HG03135 (cell line): ENCODE measurements around the gene APBA2.

Experiments
- ATAC-seq: cut with Tn5 transposase; IDR thresholded peaks from one replicate; pipeline ENCODE4 v1.9.1; 2021; ENCODE audit warnings: mild to moderate bottlenecking, moderate library complexity; ENCODE audit not compliant: unreplicated experiment

APBA2 gene

DNA sequence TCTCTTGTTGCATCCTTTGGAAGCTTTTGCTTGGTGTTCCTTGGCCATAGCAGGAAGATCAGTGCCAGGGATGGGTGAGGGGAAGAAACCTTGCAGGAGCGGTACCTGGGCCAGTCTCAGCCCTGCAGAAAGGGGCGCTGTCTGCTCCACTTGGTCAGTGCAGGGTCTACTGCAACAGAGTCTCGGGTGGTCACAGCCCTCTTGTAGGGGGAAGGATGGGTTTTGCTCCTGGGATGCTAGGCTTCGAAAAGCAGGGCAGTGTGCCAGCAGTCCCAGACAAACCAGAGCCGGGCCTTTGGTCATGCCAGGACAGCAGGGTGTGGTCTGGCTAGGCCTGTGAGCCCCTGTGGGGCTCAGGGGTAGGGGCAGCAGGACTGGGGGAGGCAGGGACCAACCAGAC lies 186.7 kb downstream of the APBA2 start:
- no peak for ATAC-seq

DNA sequence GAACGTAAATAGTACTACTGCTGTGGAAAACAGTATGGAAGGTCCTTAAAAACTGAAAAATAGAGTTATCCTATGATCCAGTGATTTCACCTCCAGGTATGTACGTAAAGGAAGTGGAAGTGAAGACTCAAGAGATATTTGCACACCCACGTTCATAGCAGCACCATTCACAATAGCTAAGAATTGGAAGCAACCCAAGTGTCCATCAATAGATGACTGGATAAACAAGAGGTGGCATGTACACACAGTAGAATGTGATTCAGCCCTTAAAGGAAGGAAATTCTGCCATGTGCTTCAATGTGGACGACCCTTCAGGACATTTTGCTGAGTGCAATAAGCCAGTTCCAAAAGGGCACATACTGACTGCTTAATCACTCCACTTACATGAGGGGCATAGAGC lies 188.3 kb downstream of the APBA2 start:
- ATAC-seq, result no peak

DNA sequence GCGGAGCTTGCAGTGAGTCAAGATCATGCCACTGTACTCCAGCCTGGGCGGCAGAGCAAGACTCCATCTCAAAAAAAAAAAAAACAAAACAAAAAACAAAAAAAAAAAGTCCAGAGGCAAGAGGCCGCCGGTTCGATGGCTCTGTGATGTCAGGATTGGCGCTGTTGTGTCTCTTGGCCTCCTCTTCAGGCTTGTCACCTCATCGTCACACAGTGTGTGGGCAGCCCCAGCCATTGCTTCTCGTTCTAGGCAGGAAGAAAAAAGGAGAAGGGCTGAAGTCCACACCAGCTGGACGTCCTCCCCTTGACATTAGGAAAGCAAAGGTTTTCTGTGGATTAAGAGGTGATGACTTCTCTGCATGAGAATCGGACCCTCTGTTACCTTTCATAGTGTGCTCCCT lies 192.8 kb downstream of the APBA2 start:
- ATAC-seq, result no peak

DNA sequence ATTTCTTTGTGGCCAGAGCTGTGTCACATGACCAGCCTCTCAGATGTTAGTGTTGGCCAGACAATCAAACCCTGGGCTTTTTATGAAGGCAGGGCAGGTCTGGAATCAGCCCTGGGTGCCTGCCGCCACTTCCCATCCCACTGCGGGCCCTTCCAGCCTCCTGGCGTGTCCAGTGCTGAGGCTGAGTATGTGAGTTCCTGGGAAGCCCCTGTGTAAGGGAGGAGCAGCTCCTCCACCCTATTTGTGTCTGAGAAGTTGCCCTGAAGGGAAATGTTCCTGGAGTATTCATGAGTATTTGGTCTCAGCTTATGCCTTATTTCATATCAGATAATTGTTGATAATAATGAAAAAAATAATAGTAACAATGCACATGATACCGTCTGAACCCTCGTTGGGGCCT lies 193.7 kb downstream of the APBA2 start:
- no peak for ATAC-seq

DNA sequence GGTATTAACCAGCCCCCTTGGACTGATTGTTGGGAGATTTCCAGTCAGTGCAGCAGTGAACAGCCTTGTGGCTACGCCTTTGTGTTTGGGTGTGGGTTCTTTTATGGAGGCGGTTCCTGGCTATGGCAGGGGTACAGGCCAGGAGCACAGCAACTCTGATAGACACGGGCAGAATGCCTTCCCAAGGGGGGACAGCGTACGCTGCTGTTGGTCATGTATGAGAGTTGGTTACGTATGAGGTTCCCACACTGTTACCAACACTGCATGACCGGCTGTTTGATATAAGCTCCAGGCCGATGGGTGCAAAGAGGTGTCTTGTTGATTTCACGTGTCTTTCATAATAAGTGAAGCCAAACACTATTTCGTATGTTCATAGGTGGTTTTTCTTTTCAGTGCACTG lies 196.0 kb downstream of the APBA2 start:
- no peak for ATAC-seq

DNA sequence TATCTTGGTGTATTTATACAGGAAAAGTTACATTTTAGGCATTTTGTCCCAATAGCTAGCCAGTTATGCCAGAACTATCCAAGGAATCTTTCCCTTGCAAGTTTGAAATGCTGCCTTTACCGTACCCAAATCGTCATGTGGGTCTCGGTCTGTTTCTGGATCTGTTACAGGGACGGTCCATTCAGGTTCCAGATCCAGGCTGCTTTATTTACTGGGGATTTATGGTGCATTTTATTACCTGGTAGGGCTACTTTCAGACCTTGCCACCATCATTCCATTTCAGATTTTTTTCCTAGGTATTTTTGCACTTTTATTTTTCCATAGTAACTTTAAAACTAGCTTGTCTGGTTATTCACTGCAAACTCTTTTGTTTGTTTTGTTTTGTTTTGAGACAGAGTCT lies 197.4 kb downstream of the APBA2 start:
- no peak for ATAC-seq

DNA sequence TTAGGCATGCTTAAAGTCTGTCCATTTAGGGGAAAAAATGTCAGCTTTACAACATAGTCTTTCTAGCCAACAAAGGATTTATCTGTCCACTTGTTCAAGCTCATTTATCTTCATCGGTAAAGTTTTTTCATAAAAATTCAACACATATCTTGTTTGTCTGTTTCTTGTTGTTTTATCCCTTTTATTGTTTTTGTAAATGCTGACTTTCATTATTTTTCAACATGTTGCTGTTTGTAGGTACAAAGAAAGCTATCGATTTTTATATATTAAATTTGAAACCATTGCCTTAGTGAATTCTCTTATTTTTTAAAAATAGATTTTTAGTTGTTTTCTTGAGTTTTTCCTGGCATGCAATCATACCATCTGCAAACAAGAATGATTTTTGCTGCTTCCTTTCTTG lies 198.1 kb downstream of the APBA2 start:
- no peak for ATAC-seq

DNA sequence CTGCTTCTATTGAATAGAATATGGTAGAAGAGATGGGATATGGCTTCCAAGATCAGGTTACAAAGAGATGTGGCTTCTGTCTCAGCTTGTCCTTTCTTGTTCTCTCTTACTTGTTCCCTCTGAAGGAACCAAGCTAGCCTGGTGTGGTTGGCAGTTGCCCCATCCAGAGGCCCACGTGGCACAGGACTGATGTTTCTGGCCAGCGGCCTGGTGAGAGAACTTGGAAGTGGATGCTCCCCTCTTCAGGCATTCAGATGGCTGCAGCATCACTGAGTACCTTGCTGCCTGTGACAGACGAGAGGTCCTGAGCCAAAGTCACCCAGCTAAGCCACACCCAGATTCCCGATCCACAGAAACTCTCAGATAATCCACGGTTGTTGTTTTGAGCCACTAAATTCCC lies 200.2 kb downstream of the APBA2 start:
- no peak for ATAC-seq

DNA sequence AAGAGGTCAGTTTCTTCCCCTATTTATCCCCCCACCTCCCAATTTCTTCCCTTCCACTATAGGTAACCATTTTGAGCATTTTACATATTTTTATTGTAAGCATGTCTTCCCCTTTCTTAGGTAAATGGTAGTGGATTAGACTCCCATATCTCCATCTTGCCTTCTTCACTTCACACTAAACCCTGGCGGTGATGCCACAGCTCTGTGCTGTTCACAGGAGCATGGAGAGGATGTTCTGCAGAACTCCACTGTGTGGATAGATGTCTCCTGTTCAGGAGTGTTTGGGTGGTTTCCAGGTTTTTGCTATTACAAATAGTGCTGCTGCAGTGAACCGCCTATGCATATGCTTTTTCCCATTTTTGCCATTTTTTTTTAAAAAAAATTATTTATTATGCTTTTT lies 201.1 kb downstream of the APBA2 start:
- ATAC-seq, result no peak

DNA sequence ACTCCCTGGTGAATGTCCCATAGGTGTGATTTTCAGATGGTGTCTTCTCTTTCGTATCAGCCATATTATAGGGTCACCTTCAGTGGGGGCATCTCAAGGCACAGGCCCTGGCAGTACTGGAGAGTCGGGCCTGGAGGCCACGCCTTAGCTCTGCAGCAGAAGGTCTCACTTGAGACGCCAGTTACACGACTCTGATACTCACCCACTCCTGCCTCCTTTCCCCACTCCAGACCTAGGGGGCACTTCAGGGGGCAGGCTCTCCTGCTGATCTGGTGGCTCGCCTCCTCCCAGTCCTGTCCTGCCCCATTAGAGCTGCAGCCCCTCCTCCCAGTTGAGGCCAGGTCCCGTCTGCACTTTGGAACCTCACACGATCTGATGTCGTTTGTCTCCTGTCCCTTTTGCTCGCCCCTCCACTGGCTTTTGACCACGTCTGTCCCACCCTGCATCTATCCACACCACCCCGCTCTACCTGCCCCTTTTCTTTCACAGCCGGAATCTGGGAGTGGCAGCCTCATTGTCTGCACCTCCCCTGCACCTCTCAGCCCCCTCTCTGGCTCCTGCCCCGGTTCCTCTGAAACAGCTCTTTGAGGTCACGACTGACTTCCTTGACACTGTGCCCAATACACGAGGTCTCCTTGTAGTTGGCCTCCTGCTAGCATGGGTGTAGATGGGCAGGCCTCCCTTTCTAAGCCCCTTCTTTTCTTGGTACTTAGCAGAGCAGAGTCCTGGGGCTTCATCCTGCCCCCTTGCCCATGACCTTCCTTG lies 201.9 kb downstream of the APBA2 start:
- ATAC-seq, result no peak

DNA sequence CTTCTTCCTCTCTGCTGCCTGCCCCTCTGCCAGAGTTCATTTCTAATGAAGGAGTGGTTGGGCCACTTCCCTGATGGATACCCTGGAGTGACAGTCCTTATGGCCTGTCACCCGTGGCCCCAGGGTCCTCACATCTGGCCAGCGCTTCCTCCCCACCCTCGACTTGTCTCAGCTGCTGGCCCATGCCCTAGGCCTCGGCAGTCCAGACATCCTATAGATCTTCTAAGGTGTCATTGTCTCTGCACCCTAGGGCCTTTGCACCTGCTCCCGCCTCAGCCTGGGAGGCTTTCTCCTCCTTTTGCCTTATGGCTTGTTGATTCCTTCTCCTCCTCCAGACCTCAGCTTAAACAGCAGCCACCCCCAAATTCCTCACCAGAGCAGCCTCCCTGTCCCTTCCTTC lies 202.9 kb downstream of the APBA2 start:
- ATAC-seq, result no peak

DNA sequence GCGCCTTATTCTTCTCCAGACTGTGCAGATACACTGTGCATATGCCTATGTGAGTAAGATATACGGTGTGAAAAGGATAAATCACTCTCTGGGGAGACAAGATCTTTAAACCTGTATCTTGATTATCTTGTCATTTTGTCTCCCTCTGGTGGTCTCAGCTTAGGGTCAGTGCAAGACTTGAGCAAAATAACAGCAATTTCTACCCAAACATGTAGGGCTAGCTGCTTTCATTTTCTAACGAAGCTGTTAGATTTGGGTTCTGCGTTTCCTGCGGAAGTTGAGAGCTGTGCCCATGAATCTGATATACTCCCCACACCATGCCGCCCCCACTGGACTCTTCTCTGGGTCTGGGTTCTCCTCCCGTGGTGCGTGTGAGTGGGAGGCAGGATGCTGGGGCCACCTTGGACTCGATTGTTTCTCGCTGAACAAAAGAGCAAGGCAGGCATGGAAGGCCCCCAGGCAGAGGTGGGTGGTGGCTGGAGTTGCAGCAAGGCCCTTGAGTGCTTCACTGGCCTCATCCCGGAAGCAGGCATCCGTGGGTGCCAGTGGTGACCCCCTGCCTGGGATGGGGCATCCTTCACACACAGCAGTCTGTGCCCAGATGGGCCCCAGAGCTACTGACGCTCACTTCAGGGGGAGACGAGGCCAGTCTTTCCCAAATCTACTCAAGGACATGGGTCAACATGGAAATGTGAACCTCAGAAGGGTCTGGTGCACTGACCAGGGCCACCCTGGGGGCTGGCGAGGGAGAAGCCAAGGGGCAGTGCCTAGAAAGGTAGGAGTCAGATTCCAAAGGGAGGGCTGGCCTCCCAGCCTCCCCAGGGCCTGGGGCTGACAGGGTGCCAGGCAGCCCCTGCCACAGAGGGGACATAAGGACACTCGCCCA lies 204.2 kb downstream of the APBA2 start:
- ATAC-seq, result no peak

DNA sequence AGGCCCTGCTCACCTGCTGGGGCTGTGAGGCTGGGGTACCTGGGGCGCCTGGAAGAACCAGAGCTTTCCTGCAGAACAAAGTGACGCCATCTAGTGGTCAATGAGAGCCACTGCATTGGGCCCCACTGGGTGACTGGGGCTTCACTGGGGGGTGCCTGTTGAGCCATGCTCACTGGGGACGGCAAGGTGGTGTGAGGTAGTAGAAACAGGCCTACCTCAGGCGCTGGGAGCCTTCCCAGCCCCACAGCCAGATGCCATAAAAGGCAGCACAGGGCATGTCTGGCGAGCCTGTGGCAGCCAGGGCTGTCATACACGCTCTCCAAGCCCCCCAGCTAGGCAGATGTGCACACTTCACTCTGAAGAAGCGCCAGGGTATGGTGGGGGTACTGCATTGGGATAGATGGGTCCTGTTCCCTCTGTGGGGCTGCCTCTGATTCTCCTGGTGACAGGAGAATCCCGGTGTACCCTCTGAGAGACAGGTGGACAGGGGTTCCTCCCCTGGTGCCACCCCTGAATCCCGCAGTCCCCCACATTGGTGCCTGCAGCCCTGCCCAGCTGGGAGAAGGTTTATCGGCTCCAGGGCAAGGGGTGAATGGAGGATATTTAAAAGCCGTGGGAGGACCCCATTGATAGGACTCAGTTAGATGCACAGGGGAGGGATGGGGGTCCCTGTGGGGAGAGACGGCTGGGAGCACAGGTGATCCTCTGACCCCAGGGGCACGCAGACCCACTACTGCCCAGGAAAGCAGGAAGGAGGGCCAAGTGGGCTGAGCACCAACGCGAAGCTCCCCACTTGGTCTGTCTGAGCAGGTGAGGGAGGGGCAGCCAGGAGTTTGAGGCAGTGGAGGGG lies 205.1 kb downstream of the APBA2 start:
- ATAC-seq, result no peak

DNA sequence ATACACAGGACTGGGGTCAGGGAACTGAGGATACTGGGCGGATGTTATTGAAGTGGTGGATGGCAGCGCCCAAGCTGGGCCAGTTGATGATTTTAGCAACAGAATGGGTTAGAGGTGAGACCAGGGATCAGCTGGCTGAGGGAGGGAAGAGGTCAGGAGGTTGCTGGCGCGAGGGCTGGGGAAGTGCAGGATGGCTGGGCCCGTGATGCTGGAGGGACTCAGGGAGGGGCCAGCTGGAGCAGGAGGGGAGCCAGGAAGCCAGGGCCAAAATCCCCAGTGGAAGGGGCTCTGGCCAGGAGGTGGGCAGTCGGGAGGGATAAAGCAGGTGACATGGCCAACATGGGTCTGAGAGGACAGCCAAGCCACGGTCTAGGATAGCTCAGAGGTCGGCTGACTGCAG lies 205.9 kb downstream of the APBA2 start:
- no peak for ATAC-seq

DNA sequence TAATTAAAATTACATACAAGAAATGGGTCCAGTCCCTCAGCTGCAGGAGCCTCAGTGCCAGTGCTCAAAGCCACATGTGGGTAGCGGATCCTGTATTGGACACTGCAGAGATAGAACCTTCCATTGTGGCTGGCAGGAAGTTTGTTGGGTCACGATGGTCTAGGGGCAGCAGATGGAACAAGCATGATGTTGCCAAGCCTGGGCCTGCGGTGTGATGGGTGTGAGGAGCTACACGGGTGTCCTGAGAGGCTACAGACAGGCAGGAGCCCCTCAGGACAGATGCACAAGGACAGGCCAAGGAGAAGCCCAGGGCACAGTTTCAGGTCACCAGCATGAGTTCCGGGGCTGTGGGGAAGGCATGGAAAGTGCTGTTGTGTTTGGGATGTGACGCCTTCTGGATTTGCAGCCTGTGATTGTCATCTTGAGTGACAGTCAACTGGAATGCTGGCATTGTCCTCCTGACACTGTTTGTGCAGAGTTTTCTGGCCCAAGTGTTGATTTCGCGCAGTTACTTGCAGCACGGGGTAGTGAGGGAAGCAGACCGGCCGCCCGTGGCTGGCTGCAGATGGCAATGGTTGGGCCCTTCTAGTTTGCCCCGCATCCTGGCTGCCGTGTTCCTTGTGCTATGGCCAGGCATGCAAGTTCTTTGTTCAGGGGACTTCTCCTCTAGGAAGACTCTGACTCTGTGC lies 206.7 kb downstream of the APBA2 start:
- ATAC-seq, result no peak

DNA sequence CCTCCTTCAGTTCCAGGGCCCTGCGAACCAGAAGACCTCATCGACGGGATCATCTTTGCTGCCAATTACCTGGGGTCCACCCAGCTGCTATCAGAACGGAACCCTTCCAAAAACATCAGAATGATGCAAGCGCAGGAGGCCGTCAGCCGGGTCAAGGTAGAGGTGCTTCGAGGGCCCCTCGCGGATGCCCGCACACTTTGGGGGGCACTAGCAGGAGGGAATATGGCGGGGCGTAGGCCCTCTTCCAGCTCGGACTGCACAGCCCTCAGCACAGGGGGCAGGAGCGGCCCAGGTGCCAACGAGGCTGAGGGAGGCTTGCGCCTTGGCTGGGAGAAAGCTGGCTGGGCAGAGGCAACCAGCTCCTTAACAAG lies 207.3 kb downstream of the APBA2 start:
- no peak for ATAC-seq

DNA sequence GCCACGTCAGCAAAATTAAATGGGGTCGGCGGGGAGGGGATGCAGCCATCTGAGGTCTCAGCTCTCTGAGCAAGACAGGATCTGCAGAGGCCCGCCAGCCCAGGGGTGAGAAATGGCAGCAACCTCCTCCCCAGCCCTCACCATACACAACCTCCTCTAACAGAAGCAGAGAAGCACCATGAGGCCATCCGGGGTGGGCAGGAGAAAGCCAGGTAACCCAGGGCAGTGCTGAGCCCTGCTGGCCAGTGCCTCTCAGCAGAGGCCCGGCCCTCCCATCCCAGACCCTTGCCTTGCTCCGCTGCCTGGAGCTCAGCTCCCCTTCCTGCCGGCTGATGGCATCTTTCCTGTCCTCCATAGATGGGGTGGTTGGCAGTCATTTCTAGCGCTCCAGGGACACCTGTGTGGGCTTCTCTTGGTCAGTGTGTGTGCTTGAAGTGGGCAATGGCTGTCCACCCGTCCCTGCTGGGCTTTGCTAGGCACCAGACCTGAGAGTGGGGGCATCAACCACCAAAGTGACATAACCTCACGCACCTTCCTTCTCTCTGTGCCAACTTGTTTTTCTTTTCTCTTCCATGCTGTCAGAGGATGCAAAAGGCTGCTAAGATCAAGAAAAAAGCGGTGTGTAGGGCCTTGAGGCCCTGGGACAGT lies 208.0 kb downstream of the APBA2 start:
- ATAC-seq, result no peak

DNA sequence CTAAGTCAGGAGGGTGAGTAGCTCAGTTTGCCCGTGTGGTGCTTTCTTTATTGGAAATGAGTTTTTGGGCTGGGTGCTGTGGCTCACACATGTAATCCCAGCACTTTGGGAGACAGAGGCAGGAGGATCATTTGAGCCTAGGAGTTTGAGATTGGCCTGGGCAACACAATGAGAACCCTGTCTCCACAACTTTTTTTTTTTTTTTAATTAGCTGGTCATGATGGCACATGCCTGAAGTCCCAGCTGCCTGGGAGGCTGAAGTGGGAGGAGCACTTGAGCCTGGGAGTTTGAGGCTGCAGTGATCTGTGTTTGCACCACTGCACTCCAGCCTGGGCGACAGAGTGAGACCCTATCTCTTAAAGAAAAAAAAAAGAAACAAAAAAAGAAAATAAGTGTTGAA lies 208.9 kb downstream of the APBA2 start:
- no peak for ATAC-seq

DNA sequence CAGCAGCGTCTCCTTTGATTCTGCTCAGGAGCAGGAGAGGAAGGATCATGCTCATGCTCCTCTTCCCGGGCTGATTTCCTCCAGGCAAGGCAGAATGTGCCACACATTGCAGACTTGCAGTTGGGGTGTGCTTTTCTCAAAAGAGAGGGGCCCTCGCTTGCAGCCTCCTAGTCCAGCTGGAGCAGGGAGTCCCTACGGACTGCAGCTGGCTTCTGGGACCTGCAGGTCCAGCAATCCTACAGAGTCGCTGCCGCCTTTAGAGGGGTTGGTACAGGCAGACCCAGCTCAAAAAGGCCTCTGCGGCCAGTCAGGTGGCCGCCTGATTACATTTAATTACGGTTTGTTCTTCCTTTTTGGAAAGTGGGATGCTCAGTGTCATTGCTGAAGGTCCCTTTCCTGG lies 210.0 kb downstream of the APBA2 start:
- no peak for ATAC-seq

DNA sequence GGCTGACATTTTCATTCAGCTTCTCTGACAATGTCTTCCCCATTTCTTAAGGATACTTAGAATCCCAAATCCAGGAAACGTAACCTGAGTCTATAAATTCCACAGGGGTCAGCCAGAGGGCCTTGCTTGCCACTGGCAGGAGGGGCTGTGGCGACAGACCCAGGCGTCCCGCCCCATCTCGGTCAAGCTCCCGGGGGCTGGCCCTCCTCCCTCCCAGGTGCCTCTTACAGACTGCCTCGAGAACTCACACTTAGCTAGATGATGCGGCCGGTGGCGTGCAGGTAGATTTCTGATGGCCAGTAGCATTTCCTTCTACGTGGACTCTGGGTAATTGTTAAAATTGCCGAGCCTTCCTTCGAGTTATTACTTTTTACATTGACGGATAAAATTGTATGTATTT lies 211.4 kb downstream of the APBA2 start:
- ATAC-seq, result no peak
